Anterior cingulate cortex (tissue), 58 donors: ENCODE data around the gene SELENOI.
A peak's percentile ranks its signal among the peaks of the same experiment; 100 is the strongest.
"Not testable (repeated sequence)": the region's sequence is repeated elsewhere in the genome, so short reads cannot be mapped to it uniquely, and the experiment has no call there.

ENCODE experiments used
- DNase-seq, 58 donors: peaks; one replicate each; lab custom pipeline; 2025; lab: John Stamatoyannopoulos, UW

Gene SELENOI

GRCh38 chr2:26355038-26355995, 9.4 kb downstream of the SELENOI start:
- peak in 3 of 58 donors; percentile 3 to 38 (median 28) for DNase-seq

- DNase-seq, result no peak
Observed at GRCh38 chr2:26356111-26356510, 10.2 kb downstream of the SELENOI start.

GRCh38 chr2:26356771-26357170, 10.8 kb downstream of the SELENOI start:
- DNase-seq, result no peak

GRCh38 chr2:26359886-26360473, 14.0 kb downstream of the SELENOI start:
- DNase-seq, result no peak

- DNase-seq, result no peak
Observed at GRCh38 chr2:26363323-26363722, 17.4 kb downstream of the SELENOI start.

GRCh38 chr2:26363958-26364357, 18.0 kb downstream of the SELENOI start:
- no peak for DNase-seq

GRCh38 chr2:26364669-26365068, 18.7 kb downstream of the SELENOI start:
- DNase-seq, result no peak

- DNase-seq, result no peak
Observed at GRCh38 chr2:26366957-26367356, 21.0 kb downstream of the SELENOI start.

GRCh38 chr2:26369664-26370063, 23.7 kb downstream of the SELENOI start:
- DNase-seq, result not testable (repeated sequence)

GRCh38 chr2:26370909-26371308, 25.0 kb downstream of the SELENOI start:
- not testable (repeated sequence) for DNase-seq

GRCh38 chr2:26376799-26377198, 30.9 kb downstream of the SELENOI start:
- no peak for DNase-seq

- no peak for DNase-seq
Observed at GRCh38 chr2:26380281-26380680, 34.3 kb downstream of the SELENOI start.

- DNase-seq, result no peak
Observed at GRCh38 chr2:26382564-26382963, 36.6 kb downstream of the SELENOI start.

GRCh38 chr2:26384183-26384582, 38.2 kb downstream of the SELENOI start:
- no peak for DNase-seq

GRCh38 chr2:26384597-26384996, 38.7 kb downstream of the SELENOI start:
- DNase-seq, result no peak

GRCh38 chr2:26387189-26387588, 41.2 kb downstream of the SELENOI start:
- DNase-seq, result no peak

- no peak for DNase-seq
Observed at GRCh38 chr2:26394694-26395093, 48.8 kb downstream of the SELENOI start.

- no peak for DNase-seq
Observed at GRCh38 chr2:26395394-26395793, 49.5 kb downstream of the SELENOI start.

GRCh38 chr2:26396734-26397298, 50.9 kb downstream of the SELENOI start:
- no peak for DNase-seq

- no peak for DNase-seq
Observed at GRCh38 chr2:26399771-26400376, 53.9 kb downstream of the SELENOI start.

- no peak for DNase-seq
Observed at GRCh38 chr2:26400723-26401122, 54.8 kb downstream of the SELENOI start.
